AML-193 (cell line): ENCODE measurements around the gene KCNRG.
"Not testable (repeated sequence)": the region's sequence is repeated elsewhere in the genome, so short reads cannot be mapped to it uniquely, and the experiment has no call there.

Experiments used
- DNase-seq, 2 experiments: peaks; one replicate each; lab custom pipeline; 2025; lab: John Stamatoyannopoulos, UW

The KCNRG gene

DNA sequence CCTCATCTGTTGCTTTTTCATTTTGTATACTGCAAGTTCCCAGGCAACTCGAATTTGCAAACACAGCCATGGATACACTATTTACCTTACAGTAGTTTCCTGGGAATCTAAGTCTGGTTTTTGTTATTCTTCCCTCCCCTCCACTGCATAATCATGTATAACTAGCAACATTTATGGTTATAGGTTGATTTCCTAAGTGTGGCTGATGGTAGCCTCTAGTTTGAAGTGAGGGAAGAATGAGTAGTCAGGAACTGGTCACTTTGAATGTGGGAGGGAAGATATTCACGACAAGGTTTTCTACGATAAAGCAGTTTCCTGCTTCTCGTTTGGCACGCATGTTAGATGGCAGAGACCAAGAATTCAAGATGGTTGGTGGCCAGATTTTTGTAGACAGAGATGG is at the start of gene KCNRG:
KCNRG (plus strand) TSS at position 187 of the 400 bp plus-strand sequence; CDS start at position 237, 50 bp downstream.
- no peak for DNase-seq

- no peak for DNase-seq
Observed at GRCh38 chr13:49967456-49967855, 47.8 kb upstream of the KCNRG start.

DNA sequence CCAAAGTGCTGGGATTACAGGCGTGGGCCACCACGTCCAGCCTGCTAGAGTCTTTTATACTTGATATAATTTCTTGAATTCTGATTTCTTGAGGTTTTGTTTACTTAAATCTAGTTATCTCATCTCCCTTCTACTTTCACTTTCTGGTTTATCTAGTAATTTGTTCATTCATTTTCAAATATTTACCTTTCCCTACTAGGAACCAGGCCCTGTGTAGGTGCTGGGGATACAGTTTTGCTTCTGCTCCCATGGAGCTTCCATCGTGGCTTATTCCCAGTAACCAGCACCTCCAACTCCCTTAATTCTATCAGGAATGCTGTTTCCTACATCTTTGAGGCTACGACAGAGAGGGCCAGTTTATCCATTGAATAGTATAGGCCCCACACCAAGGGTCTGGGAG is 42.5 kb upstream of the KCNRG start:
- DNase-seq = no peak

- DNase-seq = peak; percentile 46 to 50
Observed at GRCh38 chr13:49975826-49976225, 39.4 kb upstream of the KCNRG start.

GRCh38 chr13:49976314-49977258 is 38.7 kb upstream of the KCNRG start:
- DNase-seq = peak; percentile 89 to 92

- DNase-seq = peak in 1 of 2 experiments; percentile 27
Observed at GRCh38 chr13:49977992-49978391, 37.3 kb upstream of the KCNRG start.

DNA sequence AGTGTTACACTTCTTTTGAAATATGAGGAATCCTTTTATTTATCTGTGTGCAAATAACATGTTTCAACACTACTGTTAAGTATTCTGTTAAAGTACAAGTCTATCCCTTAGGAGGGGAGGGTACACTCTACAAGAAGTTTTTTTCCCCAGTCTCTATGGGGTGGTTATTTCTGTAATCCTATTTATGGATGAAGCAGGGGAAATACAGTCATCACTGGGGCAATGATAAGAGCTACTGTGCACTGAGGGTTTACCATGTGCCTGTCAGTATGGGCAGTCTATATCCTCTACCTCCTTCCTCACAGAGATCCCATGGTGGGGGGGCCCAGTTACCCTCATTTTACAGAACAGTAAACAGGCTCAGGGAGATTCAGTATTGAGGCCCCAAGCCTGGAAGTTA is 35.0 kb upstream of the KCNRG start:
- no peak for DNase-seq

GRCh38 chr13:49985129-49985528 is 30.1 kb upstream of the KCNRG start:
- DNase-seq = no peak

GRCh38 chr13:49986471-49986870 is 28.8 kb upstream of the KCNRG start:
- no peak for DNase-seq

DNA sequence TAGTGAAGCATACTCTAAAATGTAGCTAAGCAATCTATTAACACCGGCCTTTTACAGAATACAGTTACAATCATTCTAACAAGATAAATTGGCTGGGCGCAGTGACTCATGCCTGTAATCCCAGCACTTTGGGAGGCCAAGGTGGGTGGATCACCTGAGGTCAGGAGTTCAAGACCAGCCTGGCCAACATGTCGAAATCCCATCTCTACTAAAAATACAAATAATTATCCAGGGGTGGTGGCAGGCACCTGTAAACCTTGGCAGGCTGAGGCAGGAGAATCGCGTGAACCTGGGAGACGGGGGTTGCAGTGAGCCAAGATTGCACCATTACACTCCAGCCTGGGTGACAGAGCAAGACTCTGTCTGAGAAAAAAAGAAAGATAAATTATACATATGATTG is 24.6 kb upstream of the KCNRG start:
- not testable (repeated sequence) for DNase-seq

GRCh38 chr13:49993111-49993510 is 22.1 kb upstream of the KCNRG start:
- DNase-seq = no peak

DNA sequence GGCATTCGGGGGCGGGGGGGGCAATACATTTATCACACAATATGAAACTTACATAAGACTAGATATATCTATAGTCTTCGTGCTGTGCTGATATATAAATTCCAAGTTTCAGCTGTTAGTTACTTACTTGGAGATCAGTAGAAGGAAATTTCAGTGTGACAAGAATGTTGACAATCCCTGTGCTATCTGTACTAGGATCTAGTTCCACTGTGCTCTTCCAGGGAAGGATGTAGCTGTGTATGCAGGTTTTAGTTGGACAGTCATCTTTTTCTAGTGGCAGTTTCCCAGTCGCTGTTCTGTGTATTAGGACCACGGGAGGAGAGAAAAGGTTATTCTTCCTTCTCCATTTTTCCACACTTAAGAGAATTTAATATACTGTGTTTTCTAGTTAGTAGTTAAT is 21.6 kb upstream of the KCNRG start:
- no peak for DNase-seq

GRCh38 chr13:49995625-49996101 is 19.6 kb upstream of the KCNRG start:
- peak; percentile 55 to 61 for DNase-seq

DNA sequence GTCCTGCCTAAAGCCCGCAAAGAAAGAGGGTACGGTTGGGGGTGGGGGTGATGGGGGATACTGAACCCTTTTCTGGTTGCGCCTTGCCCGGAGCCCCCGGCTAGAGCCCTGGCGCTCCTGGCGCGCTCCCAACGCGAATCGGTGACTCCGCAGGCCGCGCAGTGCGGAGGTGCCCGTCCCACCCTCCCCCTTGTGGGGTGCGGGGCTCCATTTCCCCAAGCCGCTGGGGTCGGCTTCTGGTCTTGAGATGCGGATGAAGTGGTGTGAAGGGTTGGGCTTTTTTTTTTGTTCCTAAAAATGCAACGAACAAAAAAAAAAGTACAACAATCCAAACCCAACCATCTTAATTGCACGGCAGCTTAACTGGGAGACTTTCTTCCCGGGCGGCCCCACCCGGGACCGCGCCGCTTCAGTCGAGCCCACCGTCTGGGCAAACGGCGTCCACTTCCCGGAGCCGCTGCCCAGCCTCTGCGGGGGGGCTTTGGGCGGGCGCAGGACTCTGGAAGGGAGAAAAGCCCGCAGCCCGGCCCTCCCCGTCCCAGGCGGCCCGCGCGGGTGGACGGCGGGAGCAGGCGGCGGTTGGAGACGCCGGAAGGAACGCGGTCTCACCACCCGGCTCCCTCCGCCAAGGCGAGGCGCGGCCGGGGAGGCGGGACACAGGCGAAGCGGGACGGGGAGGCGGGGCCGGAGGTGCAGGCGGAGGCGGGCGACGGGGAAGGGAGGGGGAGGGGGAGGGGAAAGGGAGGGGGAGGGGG is 18.9 kb upstream of the KCNRG start:
- peak; percentile 91 to 93 for DNase-seq

- DNase-seq = peak; percentile 91 to 94
Observed at GRCh38 chr13:49996951-49997895, 18.0 kb upstream of the KCNRG start, which contains the start of gene TRIM13. TRIM13 (plus strand) TSS chr13:49997042; CDS start chr13:50011941, 14,899 bp downstream.

GRCh38 chr13:49997955-49998354 is 17.3 kb upstream of the KCNRG start:
- peak; percentile 28 to 32 for DNase-seq

DNA sequence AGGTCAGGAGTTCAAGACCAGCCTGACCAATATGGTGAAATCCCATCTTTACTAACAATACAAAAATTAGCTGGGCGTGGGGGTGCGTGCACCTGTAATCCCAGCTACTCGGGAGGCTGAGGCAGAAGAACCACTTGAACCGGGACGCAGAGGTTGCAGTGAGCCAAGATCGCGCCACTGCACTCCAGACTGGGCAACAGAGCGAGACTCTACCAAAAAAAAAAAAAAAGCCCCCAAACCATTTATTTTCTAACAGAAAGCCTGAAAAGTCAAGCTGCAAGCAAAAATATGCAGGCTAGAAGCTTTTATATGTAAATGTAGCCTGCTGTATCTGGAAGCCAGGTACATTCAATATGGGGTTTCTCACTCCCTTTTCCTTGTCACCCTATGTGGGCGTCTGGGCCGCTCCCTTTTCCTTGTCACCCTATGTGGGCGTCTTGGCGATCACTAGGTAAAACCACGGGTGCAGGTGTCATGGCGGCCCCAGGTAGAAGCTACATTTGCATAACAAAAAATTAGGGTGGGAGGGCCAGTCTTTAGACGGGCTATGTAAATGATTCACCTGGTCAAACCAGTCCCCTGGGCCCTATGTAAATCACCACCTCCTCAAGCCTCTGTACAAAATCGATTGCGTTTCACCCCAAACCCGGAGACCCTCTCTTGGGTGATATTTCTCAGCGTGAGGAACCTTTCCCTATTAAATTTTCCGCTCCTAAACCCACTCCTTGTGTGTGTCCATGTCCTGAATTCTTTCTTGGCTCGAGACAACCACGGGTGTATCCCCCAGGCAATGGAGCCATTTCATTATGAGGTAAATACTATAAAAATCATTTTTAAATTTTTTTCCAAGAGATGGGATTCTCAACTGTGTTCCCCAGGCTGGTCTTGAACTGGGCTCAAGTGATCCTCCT is 16.3 kb upstream of the KCNRG start:
- DNase-seq = no peak

DNA sequence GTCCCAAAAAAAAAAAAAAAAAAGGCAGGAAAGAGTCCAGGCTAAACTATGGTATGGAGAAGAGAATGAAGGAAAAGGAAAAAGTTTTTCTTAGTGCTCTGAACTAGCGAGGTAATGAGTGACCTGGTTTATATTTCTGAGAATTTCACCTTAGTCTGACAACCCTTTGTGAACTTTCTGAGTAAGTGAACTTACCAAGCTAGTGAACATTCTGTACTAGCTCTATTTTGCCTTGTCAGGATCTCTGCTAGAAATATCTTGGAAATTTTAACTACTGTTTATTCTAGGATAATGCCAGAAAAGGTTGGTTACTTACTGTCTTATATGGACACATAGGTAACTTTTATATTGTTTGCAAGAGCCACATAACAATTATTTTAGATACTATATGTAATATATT is 14.0 kb upstream of the KCNRG start:
- DNase-seq = no peak

- DNase-seq = no peak
Observed at GRCh38 chr13:50006426-50007135, 8.7 kb upstream of the KCNRG start.

DNA sequence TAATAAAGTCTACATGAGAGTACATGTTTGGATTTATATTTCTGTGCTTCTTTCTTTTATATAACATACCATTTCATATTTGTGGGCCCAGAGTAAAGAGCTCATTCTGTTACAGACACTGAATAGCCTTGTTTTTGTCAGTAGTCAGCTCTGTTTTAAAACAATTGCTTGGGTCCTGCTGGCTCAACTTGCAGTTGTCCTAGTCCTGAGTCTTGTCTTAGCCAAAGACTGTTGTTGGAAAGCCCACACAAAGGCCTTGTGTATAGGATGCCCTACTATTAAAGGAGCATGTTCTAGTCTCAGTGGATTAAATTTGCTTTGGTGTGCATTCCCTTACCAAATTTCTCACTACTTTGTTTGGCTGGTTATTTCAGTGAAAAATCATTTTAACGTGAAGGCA is 3.8 kb upstream of the KCNRG start:
- no peak for DNase-seq
